GM18498 (cell line): ENCODE data around the gene ST8SIA1.
"Not testable (repeated sequence)": the region's sequence is repeated elsewhere in the genome, so short reads cannot be mapped to it uniquely, and the experiment has no call there.

Source experiments
- ATAC-seq: cut with Tn5 transposase; IDR thresholded peaks from one replicate; pipeline ENCODE4 v1.9.1; 2021; ENCODE audit warnings: mild to moderate bottlenecking, moderate library complexity; ENCODE audit not compliant: unreplicated experiment

Gene ST8SIA1, protein sequence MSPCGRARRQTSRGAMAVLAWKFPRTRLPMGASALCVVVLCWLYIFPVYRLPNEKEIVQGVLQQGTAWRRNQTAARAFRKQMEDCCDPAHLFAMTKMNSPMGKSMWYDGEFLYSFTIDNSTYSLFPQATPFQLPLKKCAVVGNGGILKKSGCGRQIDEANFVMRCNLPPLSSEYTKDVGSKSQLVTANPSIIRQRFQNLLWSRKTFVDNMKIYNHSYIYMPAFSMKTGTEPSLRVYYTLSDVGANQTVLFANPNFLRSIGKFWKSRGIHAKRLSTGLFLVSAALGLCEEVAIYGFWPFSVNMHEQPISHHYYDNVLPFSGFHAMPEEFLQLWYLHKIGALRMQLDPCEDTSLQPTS

DNA sequence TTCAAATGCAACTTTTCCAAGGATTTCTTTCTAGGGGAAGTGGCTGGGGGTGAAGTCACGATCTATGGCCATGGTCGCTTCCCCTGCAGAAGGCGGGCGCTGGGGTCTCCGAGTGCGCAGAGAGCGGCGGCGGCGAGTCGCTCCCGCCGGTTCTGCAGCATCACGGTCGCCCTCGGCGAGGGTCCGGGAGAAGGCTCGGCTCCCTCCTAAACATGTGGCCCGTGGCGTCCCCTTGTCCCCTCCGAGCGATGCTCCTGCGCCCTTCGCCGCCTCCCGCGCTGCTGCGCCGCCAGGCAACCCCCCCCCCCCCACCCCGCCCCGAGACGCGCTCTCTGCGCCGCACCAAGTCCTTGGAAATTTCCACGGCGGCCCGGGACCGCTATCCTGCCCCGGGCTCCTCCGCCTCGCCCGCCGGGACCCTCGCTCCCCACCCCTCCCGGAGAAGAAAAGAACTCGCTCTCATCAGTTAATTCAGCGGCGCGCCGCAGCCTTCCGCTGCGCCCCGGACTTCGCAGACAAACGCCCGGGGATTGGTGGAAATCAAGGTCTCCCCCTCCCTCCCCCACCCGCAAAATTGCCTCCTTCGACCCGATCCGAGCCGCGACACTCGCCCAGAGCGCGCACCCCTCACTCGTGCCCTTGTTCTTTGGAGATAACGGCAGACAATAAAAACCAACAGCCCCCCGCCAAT is at the start of gene ST8SIA1:
ST8SIA1 (minus strand) TSS at position 298 of the 691 bp plus-strand sequence. CDS start 475 bp downstream, outside the sequence.
- ATAC-seq = no peak

DNA sequence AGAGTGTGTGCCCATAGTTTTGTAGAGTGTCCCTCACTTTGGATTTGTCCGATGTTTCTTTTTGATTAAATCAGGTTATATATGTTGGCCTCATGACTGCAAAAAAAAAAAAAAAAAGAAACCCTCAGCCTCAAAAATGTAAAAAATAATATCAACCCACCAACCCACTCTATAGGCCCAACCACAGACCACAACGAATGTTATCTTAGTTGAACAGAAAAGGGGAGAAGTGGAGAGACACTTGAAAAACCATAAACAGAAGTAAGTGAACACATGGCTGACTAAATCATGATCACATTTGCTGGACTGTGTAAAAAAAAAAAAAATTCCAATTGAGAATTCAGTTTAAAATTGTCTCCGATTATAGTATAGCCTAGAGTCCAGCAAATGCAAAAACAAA is 45.5 kb upstream of the ST8SIA1 start:
- no peak for ATAC-seq

DNA sequence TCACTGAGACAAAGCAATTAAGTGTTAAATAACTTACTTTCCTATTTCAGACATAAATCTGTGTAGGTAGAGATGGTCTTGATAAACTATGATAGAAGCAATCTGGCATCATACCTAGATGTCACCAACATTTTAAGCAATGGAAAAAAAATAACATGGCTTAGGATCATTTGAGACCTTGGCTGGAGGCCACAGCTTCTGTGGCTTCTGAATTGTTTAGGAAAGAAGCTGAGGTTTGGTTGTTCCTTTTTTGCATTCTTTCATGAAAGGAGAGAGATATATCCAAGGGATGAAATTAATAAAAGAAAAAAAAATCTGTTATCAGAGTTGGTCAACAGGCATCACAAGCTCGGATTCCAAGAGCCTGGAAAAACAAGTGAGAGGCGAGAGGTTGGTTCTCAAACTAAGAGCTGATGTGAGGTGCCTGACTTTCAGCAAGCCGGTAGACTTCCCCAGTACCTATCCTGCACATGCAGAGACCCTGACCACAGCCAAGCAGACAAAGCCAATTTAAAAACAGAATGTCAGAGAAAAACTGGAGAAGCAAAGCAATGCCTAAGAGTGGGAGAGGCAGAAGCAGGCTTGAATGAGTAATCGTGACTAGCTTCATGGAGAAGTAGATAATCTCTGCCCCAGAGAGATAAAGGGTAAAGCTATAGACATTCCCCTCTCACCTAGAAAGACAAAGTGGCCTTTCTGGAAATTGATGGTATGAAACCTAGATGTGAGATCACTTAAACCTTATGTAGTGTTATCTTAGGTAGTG is 43.4 kb upstream of the ST8SIA1 start:
- no peak for ATAC-seq

DNA sequence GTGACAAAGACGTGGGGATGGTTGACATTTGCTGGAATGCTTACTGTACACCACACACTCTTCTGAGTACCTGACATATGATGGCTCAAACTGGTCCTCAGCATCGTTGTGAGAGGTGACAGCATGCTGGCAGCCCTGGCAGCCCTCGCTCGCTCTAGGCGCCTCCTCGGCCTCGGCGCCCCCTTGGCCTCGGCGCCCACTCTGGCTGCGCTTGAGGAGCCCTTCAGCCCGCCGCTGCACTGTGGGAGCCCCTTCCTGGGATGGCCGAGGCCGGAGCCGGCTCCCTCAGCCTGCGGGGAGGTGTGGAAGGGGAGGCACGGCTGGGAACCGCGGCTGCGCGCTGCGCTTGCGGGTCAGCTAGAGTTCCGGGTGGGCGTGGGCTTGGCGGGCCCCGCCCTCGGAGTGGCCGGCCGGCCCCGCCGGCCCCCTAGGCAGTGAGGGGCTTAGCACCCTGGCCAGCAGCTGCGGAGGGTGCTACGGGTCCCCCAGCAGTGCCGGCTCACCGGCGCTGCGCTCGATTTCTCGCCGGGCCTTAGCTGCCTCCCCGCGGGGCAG is 42.2 kb upstream of the ST8SIA1 start:
- ATAC-seq = not testable (repeated sequence)

DNA sequence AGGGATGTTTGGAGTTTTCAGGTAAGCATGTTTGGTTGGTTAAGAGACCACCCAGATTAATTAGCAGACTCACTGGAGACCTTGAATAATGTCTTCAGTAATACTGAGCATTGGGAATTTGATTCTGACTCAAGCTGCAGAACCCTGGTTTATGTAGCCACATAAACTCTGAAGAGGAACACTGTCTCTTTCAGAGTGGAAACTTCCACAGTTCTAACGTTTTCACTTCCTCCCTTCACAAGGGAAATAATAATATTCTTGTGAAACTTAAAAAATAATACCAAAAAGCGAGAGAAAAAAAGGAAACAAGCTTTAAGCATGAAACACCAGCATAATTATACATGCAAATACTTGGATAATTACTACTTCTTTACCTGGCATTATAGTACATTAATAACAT is 40.0 kb upstream of the ST8SIA1 start:
- no peak for ATAC-seq

DNA sequence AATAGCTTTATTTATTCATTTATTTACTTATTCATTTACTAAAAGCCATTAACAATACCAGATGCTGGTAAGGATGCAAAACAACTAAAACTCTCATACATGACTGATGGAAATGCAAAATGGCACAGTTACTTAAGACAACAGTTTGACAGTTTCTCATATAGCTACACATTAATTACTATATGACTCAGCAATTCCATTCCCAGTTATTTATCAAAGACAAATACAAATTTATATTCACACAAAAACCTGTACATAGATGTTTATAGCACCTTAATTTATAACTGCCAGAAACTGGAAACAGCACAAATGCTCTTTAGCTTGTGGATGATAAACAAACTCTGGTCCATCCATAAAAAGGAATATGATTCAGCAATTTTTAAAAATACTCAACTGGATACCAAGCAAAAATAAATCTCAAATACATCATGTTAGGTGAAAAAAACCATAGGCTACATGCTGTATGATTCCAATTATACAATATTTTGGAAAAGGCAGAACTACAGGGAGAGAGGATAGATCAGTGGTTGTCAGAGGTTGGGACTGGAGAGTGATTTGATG is 37.9 kb upstream of the ST8SIA1 start:
- ATAC-seq = no peak

DNA sequence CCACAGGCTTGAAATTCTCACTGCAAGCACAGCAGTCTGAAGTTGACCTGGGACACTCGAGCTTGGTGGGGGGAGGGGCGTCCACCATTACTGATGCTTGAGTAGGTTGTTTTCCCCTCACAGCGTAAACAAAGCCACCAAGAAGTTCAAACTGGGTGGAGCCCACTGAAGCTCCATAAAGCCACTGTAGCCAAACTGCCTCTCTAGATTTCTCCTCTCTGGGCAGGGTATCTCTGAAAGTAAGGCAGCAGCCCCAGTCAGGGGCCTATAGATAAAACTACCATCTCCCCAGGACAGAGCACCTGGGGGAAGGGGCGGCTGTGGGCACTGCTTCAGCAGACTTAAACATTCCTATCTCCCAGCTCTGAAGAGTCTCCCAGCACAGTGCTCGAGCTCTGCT is 31.7 kb upstream of the ST8SIA1 start:
- ATAC-seq = no peak

DNA sequence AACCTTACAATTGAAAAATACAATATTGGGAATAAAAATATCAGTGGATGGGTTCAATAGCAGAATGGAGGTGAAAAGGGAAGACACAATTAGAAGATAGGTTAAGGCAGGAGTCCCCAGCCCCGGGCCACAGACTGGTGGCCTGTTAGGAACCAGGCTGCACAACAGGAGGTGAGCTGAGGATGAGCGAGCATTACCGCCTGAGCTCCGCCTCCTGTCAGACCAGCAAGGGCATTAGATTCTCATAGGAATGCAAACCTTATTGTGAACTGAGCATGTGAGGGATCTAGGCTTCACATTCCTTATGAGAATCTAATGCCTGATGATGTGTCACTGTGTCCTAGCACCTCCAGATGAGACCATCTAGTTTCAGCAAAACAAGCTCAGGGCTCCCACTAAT is 27.3 kb upstream of the ST8SIA1 start:
- ATAC-seq = no peak

DNA sequence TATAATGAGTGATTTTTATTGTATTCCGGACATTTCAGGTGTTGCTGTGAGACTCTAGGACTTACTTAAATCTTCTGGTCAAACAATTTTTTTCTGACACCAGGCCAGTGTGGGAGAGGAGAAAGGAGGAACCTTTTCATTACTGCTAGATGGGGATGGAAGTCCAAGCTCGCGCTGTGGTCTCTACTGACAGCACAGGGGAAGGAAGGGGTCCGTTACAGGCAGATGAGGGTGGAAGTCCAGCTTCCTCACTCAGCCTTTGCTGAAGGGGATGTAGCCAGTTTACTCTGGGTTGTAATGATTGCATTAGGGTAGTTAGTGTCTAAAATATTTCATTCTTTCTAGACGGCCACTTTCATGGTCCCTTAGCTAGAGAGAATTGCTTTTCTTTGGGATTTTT is 26.3 kb upstream of the ST8SIA1 start:
- no peak for ATAC-seq

DNA sequence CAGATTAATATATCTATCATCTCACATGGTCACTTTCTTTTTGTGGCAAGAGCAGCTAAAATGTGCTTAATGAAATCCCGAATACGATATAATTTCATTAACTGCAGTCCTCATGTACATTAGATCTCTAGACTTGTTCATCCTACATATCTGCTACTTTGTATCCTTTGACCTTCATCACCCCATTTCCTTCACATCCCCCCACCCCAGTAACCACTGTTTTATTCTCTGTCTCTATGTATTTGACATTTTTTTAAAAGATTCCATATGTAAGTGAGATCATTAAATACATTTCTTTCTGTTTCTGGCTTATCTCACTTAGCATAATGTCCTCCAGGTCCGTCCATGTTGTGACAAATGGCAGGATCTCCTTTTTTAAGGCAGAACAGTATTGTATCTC is 23.0 kb upstream of the ST8SIA1 start:
- ATAC-seq = no peak

DNA sequence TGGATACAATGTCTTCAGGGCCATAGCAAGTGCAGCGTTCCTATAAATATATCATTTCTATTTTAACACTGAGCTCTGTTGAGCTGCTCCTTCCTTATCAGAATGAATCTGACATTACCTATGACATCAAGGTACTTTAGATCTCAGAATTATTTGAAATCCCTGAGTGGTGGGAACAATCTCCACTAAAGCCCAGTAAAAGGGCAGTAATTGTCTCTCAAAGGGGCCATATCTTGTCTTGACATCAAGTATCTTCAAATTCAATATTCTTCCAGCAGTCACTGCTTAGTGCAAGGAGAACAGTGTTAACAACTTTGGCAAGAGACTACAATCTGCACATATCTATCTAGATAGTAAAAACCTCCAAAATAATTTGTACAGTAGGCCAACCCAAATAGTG is 21.7 kb upstream of the ST8SIA1 start:
- ATAC-seq = no peak

DNA sequence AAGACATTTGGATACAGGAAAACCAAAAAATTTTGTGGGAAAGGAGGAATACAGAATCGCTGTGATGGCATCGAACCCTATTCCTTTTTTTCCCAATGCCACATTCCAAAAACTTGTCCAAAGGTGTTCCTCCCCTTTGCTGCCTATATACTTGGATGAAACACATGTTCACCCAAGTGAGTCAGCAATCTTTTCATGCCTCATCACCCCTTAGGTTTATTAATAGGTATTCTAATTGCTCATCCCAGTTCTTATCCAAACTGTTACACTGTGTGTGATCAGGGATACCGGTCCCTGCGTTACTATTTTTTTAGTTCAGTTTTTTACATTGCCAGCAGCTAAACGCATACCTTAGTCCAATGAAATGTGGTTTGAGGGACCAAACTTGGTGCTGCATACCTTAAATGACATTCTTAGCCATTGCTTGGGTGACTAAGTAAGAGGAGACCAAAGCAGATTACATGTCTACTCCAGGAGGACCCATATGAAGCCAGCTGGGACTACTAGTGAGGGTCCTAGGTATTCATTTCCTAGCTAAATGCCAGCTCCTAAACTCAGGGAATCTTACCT is 20.6 kb upstream of the ST8SIA1 start:
- ATAC-seq = no peak

DNA sequence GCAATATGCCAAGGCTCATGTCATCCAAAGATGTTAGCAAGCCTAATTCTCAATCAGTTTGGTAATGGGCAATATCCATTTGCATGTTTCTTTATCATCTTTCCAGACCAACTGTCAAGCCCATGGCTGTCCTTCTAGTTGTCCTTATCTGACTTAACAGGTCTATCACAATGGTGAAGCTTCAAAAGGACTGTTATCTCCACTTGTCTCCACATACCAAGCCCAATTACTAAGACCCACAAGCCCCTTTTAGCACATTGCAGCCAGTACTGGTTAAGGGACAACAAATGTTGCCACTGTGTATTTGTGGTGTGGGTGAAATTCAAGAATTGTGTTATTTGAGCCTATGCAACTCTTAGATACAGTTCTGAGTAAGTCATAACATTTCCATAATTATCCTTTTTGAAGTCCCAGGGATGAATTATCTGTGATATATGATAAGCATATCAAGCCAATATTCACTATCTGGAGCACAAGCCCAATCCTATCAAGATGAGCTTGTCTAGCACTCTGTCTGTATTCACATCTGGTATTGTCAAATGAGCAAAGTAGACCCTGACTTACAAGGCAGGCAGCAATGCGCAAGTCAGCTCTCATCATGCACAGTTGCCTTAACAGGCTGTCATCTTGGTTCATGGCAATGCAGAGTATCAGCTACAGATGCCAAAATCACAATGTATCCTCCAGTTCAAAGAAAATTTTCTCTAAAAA is 19.3 kb upstream of the ST8SIA1 start:
- ATAC-seq = no peak

DNA sequence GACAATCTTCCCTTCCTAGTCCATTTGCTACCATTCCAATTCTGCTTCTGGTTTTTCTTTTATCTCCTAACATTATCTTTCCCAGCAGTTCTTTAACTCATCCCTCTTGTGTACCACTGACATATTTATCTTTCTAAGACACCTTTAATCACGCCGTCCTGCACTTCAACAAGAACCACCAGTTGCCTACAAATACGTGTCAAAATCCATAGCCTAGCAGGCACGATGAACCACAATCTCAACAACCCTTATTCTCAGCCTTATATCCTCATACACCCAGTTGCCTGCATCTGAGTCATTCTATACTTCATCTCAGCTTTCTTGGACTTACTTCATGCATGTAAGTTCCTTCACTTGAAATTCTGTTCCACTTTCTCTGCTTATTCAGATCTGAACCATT is 16.4 kb upstream of the ST8SIA1 start:
- ATAC-seq = no peak

DNA sequence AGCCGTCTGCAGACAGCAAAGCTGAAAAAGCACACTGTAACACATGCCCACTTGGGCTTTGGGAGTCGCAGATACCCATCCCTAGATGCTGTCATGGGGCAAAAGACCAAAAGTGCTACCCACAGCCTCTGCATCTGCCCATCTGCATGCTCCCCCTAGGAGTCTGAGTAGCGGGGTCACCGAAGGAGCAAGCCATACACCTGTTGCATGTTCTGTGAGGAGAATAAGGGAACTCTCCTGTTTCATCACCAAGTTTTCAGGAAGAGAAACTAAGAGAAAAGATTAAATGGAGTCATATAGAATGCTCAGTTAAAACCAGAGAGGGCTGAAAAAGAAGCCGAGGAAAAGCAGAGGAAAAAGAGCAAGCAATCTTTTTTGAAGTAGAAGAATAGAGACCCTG is 13.7 kb upstream of the ST8SIA1 start:
- no peak for ATAC-seq

DNA sequence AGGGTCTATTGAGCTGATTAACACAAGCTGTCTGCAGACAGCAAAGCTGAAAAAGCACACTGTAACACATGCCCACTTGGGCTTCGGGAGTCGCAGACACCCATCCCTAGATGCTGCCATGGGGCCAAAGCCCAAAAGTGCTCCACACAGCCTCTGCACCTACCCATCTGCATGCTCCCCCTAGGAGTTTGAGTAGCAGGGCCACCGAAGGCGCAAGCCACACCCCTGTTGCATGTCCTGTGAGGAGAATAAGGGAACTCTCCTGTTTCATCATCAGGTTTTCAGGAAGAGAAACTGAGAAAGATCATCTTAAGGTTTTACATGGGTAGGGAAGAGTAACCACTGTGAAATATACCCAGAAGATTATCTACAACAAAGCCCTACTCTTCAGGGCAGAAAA is 5.6 kb upstream of the ST8SIA1 start:
- no peak for ATAC-seq

DNA sequence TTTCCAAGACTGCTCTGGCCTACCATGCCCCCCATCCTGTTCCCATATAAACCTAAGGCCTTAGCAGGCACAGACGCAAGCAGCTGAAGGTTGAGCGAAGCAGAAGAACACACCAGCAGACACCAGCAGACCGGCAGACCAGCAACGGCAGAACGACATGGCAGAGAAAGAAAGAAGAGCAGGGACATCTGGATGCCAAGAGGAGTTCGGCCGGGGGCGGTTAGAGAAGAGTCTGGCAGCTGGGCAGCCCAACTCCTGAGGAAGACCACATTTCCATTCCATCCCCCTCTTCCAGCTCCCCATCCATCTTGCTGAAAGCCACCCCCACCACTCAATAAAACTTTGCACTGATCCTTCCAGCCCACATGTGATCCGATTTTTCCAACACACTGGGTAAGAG is 5.2 kb upstream of the ST8SIA1 start:
- ATAC-seq = no peak

DNA sequence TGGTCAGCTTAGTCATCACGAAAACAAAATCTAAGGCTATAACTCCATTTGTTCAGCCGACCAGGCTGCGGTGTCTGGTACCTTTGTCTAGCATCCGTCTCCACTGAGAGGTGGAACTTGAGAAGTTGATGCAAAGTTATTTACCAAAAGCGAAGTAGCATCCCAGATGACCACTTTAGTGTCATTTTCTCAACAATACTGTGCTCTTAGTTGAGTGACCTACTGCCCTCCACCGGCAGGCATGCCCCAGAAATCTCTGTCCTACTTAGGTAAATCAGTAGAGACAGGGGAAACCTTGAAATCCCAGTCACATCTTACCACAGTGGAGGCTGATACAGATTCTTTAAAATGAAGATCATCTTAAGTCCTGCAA is 1.3 kb upstream of the ST8SIA1 start:
- ATAC-seq = no peak

DNA sequence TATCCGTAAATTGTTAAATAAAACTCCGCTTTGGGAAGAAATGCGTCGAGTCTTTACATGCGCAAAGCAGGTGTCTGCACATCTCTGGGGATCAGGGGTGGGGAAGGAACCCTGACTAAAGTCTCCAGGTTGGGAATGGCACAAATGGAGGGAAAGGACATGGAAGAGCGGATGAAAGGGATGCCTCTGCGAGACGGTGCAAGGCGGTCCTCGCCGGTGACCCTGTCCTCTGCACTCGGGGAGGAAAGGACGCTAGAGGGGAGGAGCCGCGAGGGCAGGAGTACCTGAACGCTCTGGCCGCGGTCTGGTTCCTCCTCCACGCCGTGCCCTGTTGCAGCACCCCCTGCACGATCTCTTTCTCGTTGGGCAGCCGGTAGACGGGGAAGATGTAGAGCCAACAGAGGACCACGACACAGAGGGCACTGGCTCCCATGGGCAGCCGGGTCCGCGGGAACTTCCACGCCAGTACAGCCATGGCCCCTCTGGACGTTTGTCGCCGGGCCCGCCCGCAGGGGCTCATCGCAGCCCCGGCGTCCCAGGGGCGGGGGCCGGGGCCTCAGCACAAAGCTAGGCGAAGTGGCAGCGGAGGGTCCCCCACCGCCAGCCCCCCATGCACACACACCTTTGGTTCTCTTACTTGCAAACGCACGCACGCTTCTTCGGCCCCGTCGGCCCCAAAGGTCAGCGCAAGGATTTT is 646 bp downstream of the ST8SIA1 start:
- no peak for ATAC-seq
